Mesothelial cell of epicardium (in vitro differentiated cells): ENCODE measurements around the gene CDH12. TPM values are rescaled to one million over a fixed set of nuclear protein-coding genes. Genes with fewer than 3 reads are reported as not detected.
"Not testable (repeated sequence)": the region's sequence is repeated elsewhere in the genome, so short reads cannot be mapped to it uniquely, and the experiment has no call there.

ENCODE experiments used
- DNase-seq, 2 experiments: peaks; one replicate each; pipeline ENCODE4 v3.0.0; 2021; ENCODE audit warnings: low spot score in 2 of 2; ENCODE audit not compliant: unreplicated experiment in 2 of 2
- H3K27ac Mint-ChIP-seq: 2 replicates; pipeline ENCODE4 v1.8.0; 2021; ENCODE audit warnings: mixed read lengths
- H3K27me3 Mint-ChIP-seq: 2 replicates; pipeline ENCODE4 v1.8.0; 2021; ENCODE audit warnings: low read depth, mixed read lengths
- H3K36me3 Mint-ChIP-seq: 2 replicates; pipeline ENCODE4 v1.8.0; 2021; ENCODE audit warnings: mixed read lengths
- H3K4me1 Mint-ChIP-seq: 2 replicates; pipeline ENCODE4 v1.8.0; 2021; ENCODE audit warnings: mixed read lengths
- H3K4me3 Mint-ChIP-seq: 2 replicates; pipeline ENCODE4 v1.8.0; 2021; ENCODE audit warnings: mild to moderate bottlenecking, moderate library complexity, mixed read lengths
- H3K9me3 Mint-ChIP-seq: 2 replicates; pipeline ENCODE4 v1.8.0; 2021; ENCODE audit warnings: mixed read lengths
- CTCF ChIP-seq: fragments of 200-600 bp; sonication (generic); IDR thresholded peaks from one replicate; pipeline ENCODE4 v1.5.0; 2021; ENCODE audit warnings: antibody characterized with exemption; ENCODE audit not compliant: unreplicated experiment
- total RNA-seq: library from RNA; stranded (reverse); gene quantifications from 3 replicates; pipeline ENCODE4 v1.2.1, GENCODE V29; 2021

The CDH12 gene
- total RNA-seq, 1 donor from 2014 or later = 1.6 TPM

DNA sequence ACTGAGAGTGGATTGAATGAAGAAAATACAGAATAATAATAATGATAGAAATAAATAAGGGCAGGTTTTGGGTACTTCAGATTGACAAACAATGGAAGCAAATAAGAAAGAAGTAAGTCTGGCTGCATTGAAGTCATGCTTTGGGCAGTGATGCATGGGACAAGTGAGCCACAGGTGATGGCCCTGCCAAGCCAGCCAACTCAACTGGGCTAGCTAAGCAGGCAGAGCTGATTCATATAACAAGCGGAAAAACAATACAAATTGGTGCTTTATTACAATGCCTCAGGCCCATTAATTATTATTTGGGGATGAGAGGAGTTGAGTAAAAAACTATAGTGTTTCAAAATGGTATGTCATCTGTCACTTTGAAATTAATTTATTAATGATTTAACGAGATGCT, 502.0 kb downstream of the CDH12 start:
- no peak for TF ChIP-seq CTCF
- DNase-seq = no peak
- peaks cover 4% of the 10 kb centered on the region for H3K27me3 Mint-ChIP-seq
- H3K9me3 Mint-ChIP-seq = no peaks in the 10 kb centered on the region
- no peaks in the 10 kb centered on the region for H3K4me1 Mint-ChIP-seq
- no peak overlapping the region for H3K4me3 Mint-ChIP-seq
- no peaks in the 10 kb centered on the region for H3K36me3 Mint-ChIP-seq
- H3K27ac Mint-ChIP-seq = no peak overlapping the region

DNA sequence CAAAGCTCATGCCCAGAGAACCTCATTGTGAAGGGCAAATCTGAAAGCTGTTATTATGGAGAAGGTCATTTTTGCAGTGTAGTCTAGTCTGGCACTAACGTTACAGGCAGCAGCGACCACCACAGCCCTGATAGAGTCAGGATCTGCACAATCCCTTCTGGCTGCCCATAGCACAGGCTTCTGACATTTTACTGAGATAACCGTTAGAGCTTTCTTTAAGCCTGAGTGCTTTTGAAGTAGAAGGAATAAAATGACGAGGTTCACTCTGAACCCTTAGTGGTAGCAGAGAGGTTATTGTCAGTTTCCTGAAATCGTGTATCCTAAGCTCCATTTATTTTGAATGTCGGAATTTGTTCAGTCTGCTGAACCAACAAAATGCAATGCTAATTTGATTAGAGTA, 505.1 kb downstream of the CDH12 start:
- DNase-seq = no peak
- H3K27ac Mint-ChIP-seq = no peak overlapping the region

DNA sequence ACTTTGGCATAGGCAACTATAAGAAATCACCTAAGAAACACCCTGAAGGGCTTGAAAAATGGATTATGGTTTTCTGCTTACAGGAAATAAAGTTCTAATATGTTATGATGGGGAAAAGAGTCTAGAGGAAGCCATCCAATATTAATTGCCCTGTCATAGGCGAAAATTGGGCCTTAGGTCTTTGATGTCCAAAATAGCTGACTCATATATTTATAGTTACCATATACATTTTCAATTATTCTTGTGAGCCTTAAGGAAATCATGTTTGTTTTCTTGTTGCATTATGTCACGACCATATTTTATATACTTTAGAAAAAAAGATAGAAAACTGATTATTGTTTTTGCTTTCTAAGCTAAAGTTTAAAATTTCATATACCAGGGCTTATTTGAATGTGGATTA, 509.1 kb downstream of the CDH12 start:
- Mint-ChIP-seq H3K4me1 (no peaks in the 10 kb centered on the region), H3K4me3 (no peak overlapping the region), H3K9me3 (no peaks in the 10 kb centered on the region), H3K27ac (no peak overlapping the region), H3K27me3 (peaks cover 11% of the 10 kb centered on the region), H3K36me3 (no peaks in the 10 kb centered on the region)
- DNase-seq = no peak
- TF ChIP-seq CTCF = no peak

More for the DNA sequence above, 505.1 kb downstream of the CDH12 start:
- TF ChIP-seq CTCF = no peak
- Mint-ChIP-seq H3K27me3 (peaks cover 1% of the 10 kb centered on the region), H3K36me3 (no peaks in the 10 kb centered on the region), H3K4me3 (no peak overlapping the region), H3K4me1 (no peaks in the 10 kb centered on the region), H3K9me3 (no peaks in the 10 kb centered on the region)

GRCh38 chr5:22341406-22341805, 511.7 kb downstream of the CDH12 start:
- Mint-ChIP-seq H3K4me1 (no peaks in the 10 kb centered on the region), H3K4me3 (no peak overlapping the region), H3K27me3 (peaks cover 11% of the 10 kb centered on the region), H3K27ac (no peak overlapping the region), H3K9me3 (peaks cover 15% of the 10 kb centered on the region), H3K36me3 (no peaks in the 10 kb centered on the region)
- DNase-seq = no peak
- no peak for TF ChIP-seq CTCF

- not testable (repeated sequence) for H3K36me3 Mint-ChIP-seq, H3K4me3 Mint-ChIP-seq, H3K4me1 Mint-ChIP-seq, DNase-seq, H3K27me3 Mint-ChIP-seq, H3K27ac Mint-ChIP-seq
- peaks cover 49% of the 10 kb centered on the region for H3K9me3 Mint-ChIP-seq
Measured at GRCh38 chr5:22332949-22333348, 520.2 kb downstream of the CDH12 start.

- no peak for TF ChIP-seq CTCF
- Mint-ChIP-seq H3K4me1 (no peaks in the 10 kb centered on the region), H3K36me3 (no peaks in the 10 kb centered on the region), H3K9me3 (peaks cover 21% of the 10 kb centered on the region), H3K27ac (no peak overlapping the region), H3K27me3 (no peaks in the 10 kb centered on the region), H3K4me3 (no peak overlapping the region)
- DNase-seq = no peak
Measured at GRCh38 chr5:22329683-22330082, 523.5 kb downstream of the CDH12 start.
